CD4-positive, alpha-beta T cell treated with Interleukin-12 subunit alpha and Interleukin-12 subunit beta, for 1 hour (primary cell): Measurements from ENCODE around the gene NOP56.
"Not testable (repeated sequence)": the region's sequence is repeated elsewhere in the genome, so short reads cannot be mapped to it uniquely, and the experiment has no call there.

ENCODE experiments used
- DNase-seq: peaks from one replicate; pipeline ENCODE4 v3.0.0-alpha.2; 2020

Gene NOP56

GRCh38 chr20:2640899-2641298, 11.5 kb upstream of the NOP56 start:
- DNase-seq, result no peak

DNA sequence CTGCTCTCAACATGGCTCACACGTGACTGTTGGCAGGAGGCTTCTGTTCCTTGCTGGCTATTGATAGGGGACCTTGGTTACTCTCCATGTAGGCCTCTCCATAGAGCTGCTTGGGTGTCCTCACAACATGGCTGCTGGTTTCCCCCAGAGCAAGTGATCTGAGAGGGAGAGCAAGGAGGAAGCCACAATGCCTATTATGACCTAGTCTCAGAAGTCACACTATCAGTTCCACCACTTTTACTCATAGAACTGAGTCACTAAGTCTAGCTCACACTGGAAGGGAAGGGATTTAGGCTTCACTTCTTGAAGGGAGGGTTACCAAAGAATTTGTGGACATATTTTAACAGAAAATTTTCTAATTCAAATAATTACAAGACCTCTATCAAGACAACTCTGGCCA, 8.7 kb upstream of the NOP56 start:
- DNase-seq, result no peak

DNA sequence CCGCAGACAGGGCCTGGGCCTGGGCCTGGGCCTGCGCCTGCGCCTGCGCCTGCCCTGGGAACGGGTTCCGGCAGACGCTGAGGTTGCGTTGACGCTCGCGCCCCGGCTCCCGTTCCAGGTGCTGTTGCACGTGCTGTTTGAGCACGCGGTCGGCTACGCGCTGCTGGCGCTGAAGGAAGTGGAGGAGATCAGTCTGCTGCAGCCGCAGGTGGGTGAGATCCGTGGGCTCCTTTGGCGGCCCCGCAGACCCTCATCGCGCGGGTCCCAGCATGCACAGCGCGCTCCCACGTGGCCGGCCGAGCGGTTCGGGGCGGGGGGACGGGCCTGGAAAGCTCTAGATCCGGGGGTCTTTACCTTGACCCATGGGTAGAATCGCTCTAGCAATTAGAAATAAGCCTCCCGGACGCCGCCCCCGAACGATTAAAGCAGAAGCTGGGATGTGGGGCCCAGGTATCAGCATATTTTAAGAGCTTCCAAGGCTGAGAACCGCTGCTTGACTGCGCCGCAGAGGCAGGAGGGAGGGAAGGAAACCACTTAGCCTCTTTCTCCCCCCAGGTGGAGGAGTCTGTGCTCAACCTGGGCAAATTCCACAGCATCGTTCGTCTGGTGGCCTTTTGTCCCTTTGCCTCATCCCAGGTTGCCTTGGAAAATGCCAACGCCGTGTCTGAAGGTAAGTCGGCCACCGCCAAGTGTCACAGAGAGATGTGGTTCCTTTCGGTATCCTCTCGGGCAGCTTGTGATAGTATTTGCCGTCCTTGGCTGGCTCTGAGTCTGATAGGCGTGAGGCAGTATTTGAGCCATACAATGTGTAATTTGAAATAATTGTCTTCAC, 508 bp downstream of the NOP56 start:
- DNase-seq, result peak; percentile 20

- no peak for DNase-seq
Measured at GRCh38 chr20:2653556-2654383, 1.3 kb downstream of the NOP56 start.

- no peak for DNase-seq
Measured at GRCh38 chr20:2654384-2654822, 2.0 kb downstream of the NOP56 start.

GRCh38 chr20:2654831-2655230, 2.4 kb downstream of the NOP56 start:
- no peak for DNase-seq

DNA sequence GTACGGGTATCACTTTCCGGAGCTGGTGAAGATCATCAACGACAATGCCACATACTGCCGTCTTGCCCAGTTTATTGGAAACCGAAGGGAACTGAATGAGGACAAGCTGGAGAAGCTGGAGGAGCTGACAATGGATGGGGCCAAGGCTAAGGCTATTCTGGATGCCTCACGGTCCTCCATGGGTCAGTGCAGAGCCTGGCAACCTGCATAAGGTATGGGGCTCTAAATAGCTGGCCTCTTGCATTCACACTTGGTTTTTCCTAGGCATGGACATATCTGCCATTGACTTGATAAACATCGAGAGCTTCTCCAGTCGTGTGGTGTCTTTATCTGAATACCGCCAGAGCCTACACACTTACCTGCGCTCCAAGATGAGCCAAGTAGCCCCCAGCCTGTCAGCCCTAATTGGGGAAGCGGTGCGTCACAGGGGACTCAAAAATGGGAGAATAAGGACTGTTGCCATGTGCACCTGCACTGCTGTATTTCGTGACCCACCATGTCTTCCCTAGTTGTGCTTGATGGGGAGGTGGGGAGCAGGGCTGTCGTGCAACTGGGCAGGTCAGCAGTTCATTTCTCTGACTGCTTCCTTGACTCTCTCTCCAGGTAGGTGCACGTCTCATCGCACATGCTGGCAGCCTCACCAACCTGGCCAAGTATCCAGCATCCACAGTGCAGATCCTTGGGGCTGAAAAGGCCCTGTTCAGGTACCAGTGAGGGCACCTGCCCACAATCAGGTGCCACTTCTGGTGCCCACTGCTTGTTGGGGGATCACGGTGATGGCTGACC, 3.1 kb downstream of the NOP56 start:
- DNase-seq, result no peak

- DNase-seq, result no peak
Measured at GRCh38 chr20:2656471-2657117, 4.2 kb downstream of the NOP56 start.

- no peak for DNase-seq
Measured at GRCh38 chr20:2657241-2657640, 4.8 kb downstream of the NOP56 start.

- DNase-seq, result no peak
Measured at GRCh38 chr20:2657674-2658073, 5.2 kb downstream of the NOP56 start.

GRCh38 chr20:2658414-2659354, 6.3 kb downstream of the NOP56 start:
- no peak for DNase-seq

DNA sequence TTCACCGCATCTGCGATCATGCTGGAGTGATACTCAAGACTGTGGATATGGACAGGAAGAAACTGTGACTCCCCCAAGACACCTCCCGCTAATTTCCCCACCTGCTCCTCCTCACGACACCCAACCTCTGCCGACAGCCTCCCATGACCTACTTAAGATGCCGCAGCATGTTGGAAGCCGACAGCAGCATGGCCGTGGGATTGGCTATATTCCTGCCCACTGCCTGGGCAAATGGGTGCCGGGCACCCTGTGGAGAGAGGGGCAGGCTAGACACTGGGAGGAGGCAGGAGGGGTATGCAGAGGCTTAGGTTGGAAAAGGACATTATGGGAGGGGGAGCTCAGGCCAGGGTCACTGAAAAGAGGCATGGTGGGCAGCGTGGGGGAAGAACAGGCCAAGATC, 7.1 kb downstream of the NOP56 start:
- DNase-seq, result no peak

GRCh38 chr20:2663364-2663886, 11.0 kb downstream of the NOP56 start:
- DNase-seq, result no peak

DNA sequence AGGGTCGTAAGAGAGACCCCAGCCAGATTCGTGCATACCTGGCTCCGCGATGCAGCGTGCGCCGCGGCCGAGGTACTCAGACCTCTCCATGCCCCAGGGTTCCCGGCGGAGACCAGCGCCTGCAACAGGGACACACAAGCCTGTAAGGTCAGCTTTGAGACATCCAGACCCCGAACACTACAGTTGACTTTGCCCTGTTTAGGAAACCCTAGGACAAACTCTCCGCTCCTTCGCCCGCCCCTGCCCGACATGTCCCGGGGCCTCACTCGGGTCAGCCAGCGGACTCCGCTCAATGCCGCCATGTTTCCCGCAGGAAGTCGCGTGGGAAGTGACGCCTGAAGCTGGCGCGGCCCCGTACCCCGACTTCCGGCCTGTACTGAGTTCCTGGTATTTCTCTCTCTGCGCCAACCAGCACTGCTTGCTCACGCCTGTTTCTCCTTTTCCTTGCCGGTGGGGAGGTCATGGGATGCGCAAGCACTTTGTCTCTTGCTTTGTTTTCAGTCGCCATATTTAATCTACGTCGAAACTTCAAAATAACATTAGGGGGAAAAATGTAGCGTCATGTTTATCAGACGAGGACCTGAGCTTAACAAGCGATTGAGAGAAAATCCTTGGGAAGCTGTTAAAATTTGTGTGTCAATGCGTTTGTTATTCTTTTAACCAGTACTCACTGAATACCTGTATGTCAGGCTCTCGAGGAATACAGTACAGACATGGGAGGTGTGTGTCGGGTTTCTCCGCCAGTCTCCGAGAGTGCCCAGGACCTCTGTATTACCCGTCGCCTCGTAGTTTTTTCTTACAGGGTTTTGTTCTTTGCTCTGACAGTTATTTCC, 11.7 kb downstream of the NOP56 start, which contains the start of gene IDH3B:
TSS of gene IDH3B (minus strand) at position 330 of the 833 bp plus-strand sequence. CDS start at position 302, 28 bp downstream.
- DNase-seq, result peak; percentile 92

GRCh38 chr20:2671977-2672376, 19.5 kb downstream of the NOP56 start:
- no peak for DNase-seq

DNA sequence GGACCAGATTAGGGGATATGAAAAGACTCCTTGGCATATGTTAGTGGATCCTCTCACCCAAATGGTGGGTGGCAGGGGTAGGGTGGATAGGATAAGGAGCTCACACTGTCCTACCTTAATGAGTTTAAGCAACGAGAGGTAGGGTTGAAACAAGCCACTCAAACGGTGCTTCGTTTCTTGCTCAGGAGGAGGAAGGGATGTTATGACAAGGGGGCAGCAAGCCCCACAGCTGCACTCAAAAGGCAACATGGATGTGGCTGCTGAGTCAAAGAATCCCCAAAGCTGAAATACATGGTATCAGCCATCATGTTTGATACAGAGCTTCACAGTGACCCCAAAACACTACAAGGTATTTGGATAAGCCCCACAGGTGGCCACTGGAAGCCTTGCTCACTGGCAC, 20.0 kb downstream of the NOP56 start:
- no peak for DNase-seq

- DNase-seq, result no peak
Measured at GRCh38 chr20:2673453-2673852, 21.0 kb downstream of the NOP56 start.

DNA sequence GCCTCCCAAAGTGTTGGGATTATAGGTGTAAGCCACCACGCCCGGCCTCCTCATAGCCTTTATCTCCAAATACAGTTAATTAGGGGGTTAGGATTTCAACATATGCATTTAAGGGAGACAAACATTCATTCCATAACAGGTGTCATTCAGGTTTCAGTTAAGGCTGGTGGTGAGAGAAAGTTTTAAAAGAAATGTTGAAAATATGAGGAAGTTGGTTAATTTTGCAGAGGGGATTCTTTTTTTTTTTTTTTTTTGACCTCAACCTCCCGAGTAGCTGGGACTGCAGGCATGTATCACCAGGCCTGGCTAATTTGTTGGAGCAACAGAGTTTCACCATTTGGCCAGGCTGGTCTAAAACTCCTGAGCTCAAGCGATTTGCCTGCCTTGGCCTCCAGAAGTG, 27.6 kb downstream of the NOP56 start:
- no peak for DNase-seq

DNA sequence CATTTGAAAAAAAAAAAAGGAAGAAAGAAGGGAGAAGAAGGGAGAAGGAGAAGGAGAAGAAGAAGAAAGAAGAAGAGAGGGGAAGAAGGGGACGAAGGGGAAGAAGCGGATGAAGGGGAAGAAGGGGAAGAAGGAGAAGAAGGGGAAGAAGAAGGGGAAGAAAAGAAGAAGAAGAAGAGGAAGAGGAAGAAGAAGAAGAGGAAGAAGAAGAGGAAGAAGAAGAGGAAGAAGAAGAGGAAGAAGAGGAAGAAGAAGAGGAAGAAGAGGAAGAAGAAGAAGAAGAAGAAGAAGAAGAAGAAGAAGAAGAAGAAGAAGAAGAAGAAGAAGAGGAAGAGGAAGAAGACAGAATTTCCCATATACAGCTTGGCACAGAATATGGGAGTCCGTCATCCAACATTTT, 29.6 kb downstream of the NOP56 start:
- DNase-seq, result not testable (repeated sequence)

GRCh38 chr20:2684817-2685216, 32.4 kb downstream of the NOP56 start:
- not testable (repeated sequence) for DNase-seq
